ENCODE results near the gene RSU1.

DNA sequence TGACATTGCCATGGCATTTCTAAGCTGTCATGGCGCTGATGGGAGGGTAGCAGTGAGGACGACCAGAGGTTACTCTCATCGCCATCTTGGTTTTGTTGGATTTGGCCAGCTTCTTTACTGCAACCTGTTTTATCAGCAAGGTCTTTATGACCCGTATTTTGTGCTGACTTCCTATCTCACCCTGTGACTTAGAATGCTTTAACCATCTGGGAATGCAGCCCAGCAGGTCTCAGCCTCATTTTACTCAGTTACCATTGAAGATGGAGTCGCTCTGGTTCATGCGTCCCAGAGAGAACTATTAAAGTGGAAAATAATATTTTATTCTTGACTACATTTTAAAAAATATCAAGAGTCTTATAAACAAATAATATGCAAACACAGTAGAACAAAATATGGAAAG lies 131.7 kb downstream of the RSU1 start:
- TF ChIP-seq, protein P1, sequence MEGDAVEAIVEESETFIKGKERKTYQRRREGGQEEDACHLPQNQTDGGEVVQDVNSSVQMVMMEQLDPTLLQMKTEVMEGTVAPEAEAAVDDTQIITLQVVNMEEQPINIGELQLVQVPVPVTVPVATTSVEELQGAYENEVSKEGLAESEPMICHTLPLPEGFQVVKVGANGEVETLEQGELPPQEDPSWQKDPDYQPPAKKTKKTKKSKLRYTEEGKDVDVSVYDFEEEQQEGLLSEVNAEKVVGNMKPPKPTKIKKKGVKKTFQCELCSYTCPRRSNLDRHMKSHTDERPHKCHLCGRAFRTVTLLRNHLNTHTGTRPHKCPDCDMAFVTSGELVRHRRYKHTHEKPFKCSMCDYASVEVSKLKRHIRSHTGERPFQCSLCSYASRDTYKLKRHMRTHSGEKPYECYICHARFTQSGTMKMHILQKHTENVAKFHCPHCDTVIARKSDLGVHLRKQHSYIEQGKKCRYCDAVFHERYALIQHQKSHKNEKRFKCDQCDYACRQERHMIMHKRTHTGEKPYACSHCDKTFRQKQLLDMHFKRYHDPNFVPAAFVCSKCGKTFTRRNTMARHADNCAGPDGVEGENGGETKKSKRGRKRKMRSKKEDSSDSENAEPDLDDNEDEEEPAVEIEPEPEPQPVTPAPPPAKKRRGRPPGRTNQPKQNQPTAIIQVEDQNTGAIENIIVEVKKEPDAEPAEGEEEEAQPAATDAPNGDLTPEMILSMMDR (conservative IDR thresholded peaks at IDR 0.05), result no peak
- no peak for TF ChIP-seq EZH2 (IDR thresholded peaks at IDR 0.05; ENCODE audit: low read depth)

Measured in PC-9 (cell line).